IPS-18a (cell line): ENCODE measurements around the gene HMCN2.

ENCODE experiments used
- H3K27ac ChIP-seq: one replicate; pipeline ENCODE4 v1.5.1; 2013; ENCODE audit warnings: low read length
- H3K27me3 ChIP-seq: one replicate; pipeline ENCODE4 v1.6.1; 2013; ENCODE audit warnings: mild to moderate bottlenecking, low read length; ENCODE audit not compliant: control insufficient read depth, insufficient read depth
- H3K36me3 ChIP-seq: one replicate; pipeline ENCODE4 v1.6.1; 2013; ENCODE audit warnings: low read depth, low read length; ENCODE audit not compliant: control insufficient read depth
- H3K4me1 ChIP-seq: one replicate; pipeline ENCODE4 v1.6.1; 2013; ENCODE audit warnings: low read depth, low read length; ENCODE audit not compliant: control insufficient read depth
- H3K4me3 ChIP-seq: one replicate; pipeline ENCODE4 v1.5.1; 2013; ENCODE audit warnings: low read length
- H3K9ac ChIP-seq: one replicate; pipeline ENCODE4 v1.6.1; 2013; ENCODE audit warnings: mild to moderate bottlenecking, low read length, moderate library complexity
- H3K9me3 ChIP-seq: one replicate; pipeline ENCODE4 v1.6.1; 2013; ENCODE audit warnings: low read depth, low read length; ENCODE audit not compliant: control insufficient read depth

The HMCN2 gene

DNA sequence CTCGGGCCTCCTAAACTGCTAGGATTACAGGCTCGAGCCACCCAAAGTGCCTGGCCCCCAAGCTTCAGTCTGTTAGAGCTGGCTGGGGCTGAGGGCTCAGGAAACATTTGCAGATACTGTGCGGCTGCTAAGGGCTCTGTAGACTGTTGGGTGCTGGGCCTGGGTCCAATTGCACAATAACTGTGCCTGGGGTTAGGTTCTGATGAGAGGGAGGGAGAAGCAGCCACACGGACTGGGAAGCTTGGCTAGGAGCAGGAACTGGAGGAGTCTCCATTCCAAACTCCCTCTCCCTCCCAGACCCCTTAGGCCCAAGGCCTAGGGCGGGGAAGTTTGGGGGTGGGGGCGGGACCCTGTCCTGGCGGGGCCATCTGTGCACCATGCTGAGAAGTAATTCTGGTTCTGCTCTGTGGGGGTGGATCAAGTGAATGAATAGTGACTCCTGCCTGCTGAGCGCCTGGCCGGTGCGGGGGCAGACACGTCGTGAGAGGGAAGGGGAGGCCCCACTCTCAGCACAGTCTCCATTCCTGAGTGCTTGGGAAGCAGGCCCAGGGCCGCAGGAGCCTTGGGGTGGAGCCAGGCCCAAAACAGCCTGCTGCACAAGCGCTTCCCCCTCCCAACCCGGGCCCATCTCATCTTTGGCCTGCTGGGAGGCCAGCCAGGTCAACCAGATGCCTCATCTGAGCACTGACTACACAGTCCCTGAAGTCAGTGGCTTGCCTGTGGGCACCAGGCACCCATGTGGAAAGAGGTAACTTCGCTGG, 180.7 kb downstream of the HMCN2 start:
- Histone ChIP-seq H3K4me3 (peak overlapping the region; percentile 63), H3K27ac (no peak overlapping the region), H3K9me3 (peaks cover 4% of the 10 kb centered on the region), H3K27me3 (peaks cover 27% of the 10 kb centered on the region), H3K9ac (peak overlapping the region; percentile 43), H3K4me1 (peaks cover 31% of the 10 kb centered on the region), H3K36me3 (no peaks in the 10 kb centered on the region)

DNA sequence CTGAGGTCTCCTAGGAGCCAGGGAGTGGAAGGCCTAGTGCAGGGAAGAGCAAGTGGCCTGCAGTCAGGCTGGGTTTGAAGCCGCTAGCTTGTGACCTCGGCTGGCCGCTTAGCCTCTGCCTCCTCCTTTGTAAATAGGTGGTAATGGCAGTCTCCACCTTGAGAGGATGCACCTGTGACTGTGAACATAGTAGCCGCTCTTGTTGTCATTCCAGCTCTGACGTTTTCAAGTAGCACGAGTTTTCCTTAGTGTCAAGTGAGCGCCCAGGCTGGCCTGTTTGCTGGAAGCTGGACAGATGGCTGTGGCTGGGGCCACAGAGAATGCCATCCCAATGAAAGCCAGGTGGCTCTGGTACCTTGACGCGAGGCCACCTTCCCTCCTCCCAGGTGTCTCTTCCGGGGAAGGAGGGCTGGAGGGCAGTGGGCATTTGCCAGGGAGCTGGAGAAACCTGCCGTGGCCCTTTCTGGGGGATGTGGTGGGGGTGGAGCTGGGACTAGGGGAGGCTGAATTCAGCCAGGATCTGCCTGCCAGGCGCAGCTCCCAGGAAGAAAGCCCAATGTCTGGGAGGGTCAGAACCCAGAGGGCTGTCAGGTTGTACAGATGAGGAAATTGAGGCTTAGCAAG, 181.7 kb downstream of the HMCN2 start:
- Histone ChIP-seq H3K36me3 (no peaks in the 10 kb centered on the region), H3K27ac (no peak overlapping the region), H3K4me1 (peaks cover 34% of the 10 kb centered on the region), H3K9me3 (no peaks in the 10 kb centered on the region), H3K9ac (peak overlapping the region; percentile 23), H3K27me3 (peaks cover 27% of the 10 kb centered on the region), H3K4me3 (no peak overlapping the region)

GRCh38 chr9:130448035-130448624, 182.6 kb downstream of the HMCN2 start:
- Histone ChIP-seq H3K4me3 (no peak overlapping the region), H3K9me3 (no peaks in the 10 kb centered on the region), H3K9ac (peak overlapping the region; percentile 44), H3K36me3 (no peaks in the 10 kb centered on the region), H3K4me1 (peaks cover 34% of the 10 kb centered on the region), H3K27me3 (peaks cover 25% of the 10 kb centered on the region), H3K27ac (no peak overlapping the region)

DNA sequence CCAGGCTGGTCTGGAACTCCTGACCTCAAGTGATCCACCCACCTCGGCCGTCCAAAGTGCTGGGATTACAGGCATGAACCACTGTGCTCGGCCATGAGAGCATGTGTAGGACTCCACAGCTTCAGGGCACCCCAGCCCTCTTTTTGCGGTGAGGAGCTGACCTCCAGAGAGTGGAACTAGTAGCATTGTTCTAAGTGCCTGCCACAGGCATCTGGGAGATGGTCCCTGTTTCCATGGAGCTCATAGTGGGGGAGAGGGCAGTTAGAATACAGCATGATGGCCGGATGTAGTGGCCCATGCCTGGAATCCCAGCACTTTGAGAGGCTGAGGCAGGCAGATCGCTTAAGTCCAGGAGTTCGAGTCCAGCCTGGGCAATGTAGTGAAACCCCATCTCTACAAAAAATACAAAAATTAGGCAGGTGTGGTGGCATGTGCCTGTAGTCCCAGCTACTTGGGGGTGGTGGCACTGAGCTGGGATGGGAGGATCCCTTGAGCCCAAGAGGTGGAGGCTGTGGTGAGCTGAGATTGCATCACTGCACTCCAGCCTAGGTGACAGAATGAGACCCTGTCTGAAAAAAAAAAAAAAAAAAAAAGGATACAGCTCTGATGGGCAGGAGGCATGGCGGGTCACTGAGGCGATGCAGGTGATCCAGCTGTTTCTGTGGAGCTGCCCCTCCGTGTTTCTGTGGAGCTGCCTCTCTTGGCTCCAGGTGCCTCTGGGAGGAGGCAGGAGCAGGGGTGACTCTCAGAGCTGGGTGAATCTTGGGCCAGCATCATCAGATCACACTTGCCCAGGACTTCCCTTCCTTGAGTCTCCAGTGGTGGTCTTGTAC, 183.4 kb downstream of the HMCN2 start:
- Histone ChIP-seq H3K4me3 (no peak overlapping the region), H3K36me3 (no peaks in the 10 kb centered on the region), H3K9me3 (no peaks in the 10 kb centered on the region), H3K4me1 (peaks cover 34% of the 10 kb centered on the region), H3K27me3 (peaks cover 16% of the 10 kb centered on the region), H3K9ac (peak overlapping the region; percentile 44), H3K27ac (no peak overlapping the region)

DNA sequence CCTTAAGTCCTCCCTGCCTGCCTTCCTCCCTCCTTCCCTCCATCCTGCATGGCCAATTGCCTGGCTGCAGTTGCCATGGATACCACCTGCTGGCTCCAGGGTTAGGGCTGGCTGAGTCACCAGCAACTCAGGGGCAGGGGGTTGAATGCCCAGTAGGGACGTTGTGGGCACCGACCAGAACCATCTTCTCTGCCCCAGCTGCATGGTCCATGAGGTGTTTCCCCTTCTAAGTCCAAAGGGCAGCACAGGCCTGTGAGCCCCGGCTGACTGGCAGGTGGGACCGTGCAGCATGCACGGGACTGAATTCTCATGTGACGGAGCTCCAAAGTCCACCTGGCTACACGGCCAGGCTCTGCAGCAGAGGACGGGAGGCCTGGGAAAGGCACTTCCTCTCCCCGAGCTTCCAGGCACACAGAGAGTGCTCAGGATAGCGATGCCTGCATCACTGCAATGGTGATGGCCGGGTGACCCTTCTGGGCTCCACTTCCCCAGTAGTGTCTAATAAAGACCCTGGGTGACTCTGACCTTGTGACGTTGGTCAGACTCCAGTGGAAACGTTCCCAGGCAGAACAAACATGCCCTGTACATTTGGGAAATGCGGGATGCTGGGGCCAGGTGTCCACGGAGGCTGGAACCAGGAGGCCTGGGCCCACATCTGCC, 184.9 kb downstream of the HMCN2 start:
- Histone ChIP-seq H3K4me1 (peaks cover 30% of the 10 kb centered on the region), H3K36me3 (no peaks in the 10 kb centered on the region), H3K27me3 (peaks cover 6% of the 10 kb centered on the region), H3K4me3 (no peak overlapping the region), H3K27ac (no peak overlapping the region), H3K9ac (no peak overlapping the region), H3K9me3 (no peaks in the 10 kb centered on the region)

DNA sequence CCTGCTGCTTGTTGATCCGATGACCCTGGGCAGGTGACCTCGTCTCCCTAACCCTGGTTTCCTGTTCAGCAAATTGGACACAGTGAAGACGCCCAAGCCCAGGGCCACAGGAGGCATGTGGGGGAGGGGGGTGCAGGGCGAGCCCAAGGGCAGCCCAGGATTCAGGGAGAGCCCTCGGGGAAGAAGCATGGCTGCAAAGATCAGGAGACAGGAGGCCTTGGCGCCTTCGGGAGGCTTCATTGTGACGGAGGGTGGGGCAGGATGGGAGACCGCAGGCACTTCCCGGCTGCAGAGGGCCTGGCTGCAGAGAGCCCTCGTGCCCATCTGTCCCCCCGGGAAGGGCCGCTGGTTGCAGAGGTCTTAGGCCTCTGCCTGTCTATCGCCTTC, 185.4 kb downstream of the HMCN2 start:
- Histone ChIP-seq H3K27ac (no peak overlapping the region), H3K4me1 (peaks cover 25% of the 10 kb centered on the region), H3K36me3 (no peaks in the 10 kb centered on the region), H3K4me3 (no peak overlapping the region), H3K27me3 (peaks cover under 1% of the 10 kb centered on the region), H3K9me3 (no peaks in the 10 kb centered on the region), H3K9ac (no peak overlapping the region)

GRCh38 chr9:130451509-130452388, 186.2 kb downstream of the HMCN2 start:
- Histone ChIP-seq H3K9me3 (no peaks in the 10 kb centered on the region), H3K36me3 (no peaks in the 10 kb centered on the region), H3K27ac (no peak overlapping the region), H3K4me1 (peaks cover 19% of the 10 kb centered on the region), H3K4me3 (no peak overlapping the region), H3K27me3 (no peaks in the 10 kb centered on the region), H3K9ac (no peak overlapping the region)

GRCh38 chr9:130452835-130453234, 187.3 kb downstream of the HMCN2 start:
- Histone ChIP-seq H3K4me3 (no peak overlapping the region), H3K9ac (no peak overlapping the region), H3K27me3 (no peaks in the 10 kb centered on the region), H3K27ac (no peak overlapping the region), H3K4me1 (peaks cover 8% of the 10 kb centered on the region), H3K36me3 (no peaks in the 10 kb centered on the region), H3K9me3 (no peaks in the 10 kb centered on the region)

- no peak overlapping the region for H3K4me3 ChIP-seq
- no peaks in the 10 kb centered on the region for H3K27me3 ChIP-seq
- H3K27ac ChIP-seq: no peak overlapping the region
- H3K4me1 ChIP-seq: peaks cover 3% of the 10 kb centered on the region
- H3K9ac ChIP-seq: no peak overlapping the region
- H3K36me3 ChIP-seq: no peaks in the 10 kb centered on the region
- no peaks in the 10 kb centered on the region for H3K9me3 ChIP-seq
Observed at GRCh38 chr9:130453487-130453886, 187.9 kb downstream of the HMCN2 start.

DNA sequence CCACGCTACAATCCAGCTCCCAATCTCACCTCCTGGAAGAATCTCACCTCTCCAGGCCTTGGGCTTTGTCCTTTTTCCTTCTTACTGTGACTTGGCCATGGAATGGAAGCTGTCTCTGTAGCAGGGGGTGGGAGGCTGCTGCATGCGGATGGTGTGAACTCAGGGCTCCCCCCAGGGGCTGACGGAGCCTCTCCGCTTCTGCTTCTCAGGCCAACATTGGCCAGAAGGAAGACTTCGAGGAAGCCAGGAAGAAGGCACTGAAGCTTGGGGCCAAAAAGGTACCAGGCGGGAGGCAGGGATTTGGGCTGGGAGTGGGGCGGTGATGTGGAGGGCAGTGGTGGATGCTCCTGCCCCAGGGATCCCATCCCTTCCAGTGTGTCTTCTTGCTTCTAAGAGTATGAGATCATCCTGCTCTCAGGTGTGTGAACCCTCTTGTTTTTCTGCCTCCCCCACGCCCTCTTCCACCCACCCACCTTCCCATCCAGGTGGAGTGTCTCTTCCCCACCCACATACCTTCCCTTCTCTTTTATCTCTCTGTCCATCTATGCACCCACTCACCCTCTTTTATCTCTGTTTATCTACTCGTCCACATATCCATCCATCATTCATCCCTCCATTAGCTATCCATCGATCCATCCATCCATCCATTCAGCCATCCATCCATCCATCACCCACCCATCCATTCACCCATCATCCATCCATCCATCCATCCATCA, 188.7 kb downstream of the HMCN2 start:
- no peaks in the 10 kb centered on the region for H3K27me3 ChIP-seq
- H3K4me1 ChIP-seq: peaks cover 3% of the 10 kb centered on the region

More for the DNA sequence above, 188.7 kb downstream of the HMCN2 start:
- Histone ChIP-seq H3K9ac (no peak overlapping the region), H3K9me3 (no peaks in the 10 kb centered on the region), H3K4me3 (no peak overlapping the region), H3K27ac (no peak overlapping the region), H3K36me3 (no peaks in the 10 kb centered on the region)
